GM18873 (cell line): ENCODE data around the gene CACNB1.

ENCODE experiments used
- ATAC-seq: cut with Tn5 transposase; IDR thresholded peaks from one replicate; pipeline ENCODE4 v1.9.1; 2021; ENCODE audit warnings: mild to moderate bottlenecking, moderate library complexity, moderate number of reproducible peaks; ENCODE audit not compliant: unreplicated experiment, low FRiP score

The CACNB1 gene

DNA sequence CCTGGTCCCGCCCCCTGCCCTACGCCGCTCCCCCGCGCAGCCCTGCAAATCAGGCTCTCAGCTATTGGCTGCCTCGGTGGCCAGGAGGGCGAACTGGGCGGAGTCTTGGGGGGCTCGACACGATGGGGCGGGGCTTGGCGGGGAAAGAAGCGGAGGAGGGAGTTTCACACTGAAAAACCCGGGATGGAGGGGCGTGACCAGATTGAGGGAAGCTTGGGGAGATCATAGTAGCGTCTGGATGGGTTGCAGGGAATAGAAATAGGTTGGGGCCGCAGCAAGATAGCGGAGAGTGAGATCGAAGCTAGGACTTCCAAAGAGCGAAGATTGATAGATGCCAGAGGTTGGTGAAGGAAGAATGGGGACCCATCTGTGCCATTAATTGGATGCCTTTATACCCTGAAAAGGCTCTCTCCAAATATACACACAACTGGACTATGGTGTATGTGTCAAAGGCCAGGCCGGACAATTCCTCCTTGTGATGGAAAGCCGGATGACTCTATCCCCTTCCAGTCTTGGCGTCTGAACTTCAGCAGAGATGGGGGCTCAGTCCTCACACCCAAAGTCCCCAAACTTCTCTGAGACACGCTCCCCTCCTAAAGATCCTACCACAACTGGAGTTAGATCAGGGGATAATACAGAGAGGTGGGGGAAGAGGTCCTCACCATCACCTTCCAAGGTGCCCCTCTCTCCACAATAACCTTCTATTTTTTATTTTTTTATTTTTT, 28.7 kb upstream of the CACNB1 start:
- no peak for ATAC-seq

DNA sequence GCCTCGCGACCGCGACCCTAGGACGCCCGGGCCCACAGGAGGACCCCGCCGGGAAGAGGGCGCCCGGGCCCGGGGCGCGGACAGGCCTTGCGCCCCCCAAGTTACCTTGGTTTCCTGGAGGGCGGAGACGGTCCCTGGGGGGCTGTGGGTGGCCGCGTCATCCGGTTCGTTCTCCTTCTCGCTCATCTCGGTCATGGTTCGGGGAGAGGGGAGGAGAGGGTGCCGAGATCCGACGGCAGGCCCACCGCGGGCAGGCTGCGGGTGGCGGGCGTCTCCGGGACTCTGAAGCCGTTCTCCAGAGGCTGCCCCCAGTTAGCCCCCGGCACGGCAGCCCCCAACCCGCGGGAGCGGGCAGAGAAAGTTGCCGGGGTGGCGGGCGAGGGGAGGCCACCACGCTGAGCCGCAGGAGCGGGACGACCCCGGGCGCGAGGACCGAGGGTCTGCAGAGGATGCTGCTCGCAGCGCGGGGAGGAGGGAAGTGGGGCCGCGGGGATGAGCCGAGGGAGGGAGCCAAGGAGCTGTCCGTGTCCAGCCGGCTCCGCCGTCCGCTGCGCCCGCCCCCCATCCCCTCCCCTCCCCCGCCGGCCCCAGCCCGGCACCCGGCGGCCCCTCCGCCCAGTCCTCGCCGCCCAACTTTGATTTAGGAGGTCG, 28.0 kb upstream of the CACNB1 start, which contains the start of gene STAC2:
Gene STAC2, minus strand, starts transcription at position 638 of the 651 bp plus-strand sequence. Its CDS starts 443 bp downstream, at position 195.
- ATAC-seq: no peak

DNA sequence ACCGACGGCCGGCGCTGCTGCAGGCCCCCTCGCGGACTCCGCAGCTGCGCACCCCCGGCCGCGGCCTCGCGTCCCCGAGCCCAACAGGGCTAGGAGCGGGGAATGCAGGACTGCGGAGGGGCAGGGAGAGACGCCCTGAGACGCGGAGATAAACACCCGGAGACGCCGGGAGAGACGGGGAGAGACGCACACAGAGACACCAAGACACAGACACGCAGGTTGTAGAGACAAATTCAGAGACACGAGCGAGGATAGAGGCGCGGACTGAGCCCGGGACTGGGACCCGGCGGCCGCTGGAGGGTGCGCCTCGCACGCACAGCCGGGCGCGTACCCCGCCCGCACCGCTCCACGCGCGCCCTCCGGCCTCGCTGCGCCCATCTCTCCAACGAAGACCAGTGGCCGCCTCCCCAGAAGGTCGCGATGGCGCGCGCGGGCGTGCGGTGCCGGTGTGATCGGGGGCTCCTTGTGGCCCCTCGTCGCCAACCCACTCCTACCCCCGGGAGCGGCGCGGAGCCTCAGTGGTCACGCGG, 27.4 kb upstream of the CACNB1 start:
- ATAC-seq: no peak

DNA sequence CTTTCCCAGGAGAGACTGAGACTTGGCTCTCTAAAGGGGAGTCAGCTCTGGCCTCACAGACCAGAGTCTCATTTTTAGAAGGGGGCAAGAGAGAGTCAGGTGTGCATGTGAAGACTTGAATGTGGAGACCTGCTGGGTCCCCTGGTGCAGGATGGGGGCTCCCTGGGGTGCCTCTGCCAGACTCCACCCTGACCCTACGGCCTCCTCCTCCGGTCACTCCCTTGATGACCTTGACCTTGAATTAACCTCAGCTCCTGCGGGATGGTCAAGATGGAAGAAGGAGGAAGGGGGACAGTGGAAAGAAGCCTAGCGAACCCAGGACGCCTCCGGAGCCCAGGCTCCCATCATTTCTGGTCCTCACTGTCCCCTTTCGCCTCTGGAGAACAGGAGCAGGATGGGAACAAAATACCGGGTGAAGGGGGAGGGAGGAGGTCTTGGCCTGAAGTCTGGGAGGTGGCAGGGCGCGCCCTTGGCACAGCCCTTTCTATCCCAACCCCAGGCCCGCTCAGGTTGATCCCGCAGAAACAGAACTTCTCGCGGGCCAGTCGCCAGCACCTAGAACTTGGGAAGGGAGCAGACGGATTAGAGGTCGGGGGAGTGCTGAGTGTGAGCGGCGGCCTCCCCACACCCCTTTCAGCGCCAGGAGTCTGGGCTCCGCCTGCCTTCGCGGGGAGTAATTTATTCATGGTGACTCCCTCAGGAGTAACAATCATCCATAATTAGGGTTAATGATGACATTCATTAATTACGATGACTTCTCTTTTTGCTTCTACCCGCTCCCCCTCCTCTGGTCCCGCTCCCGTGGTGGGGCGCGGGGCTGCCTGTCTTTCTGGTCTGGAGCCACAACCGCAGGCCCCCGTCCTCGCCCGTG, 26.7 kb upstream of the CACNB1 start:
- no peak for ATAC-seq

DNA sequence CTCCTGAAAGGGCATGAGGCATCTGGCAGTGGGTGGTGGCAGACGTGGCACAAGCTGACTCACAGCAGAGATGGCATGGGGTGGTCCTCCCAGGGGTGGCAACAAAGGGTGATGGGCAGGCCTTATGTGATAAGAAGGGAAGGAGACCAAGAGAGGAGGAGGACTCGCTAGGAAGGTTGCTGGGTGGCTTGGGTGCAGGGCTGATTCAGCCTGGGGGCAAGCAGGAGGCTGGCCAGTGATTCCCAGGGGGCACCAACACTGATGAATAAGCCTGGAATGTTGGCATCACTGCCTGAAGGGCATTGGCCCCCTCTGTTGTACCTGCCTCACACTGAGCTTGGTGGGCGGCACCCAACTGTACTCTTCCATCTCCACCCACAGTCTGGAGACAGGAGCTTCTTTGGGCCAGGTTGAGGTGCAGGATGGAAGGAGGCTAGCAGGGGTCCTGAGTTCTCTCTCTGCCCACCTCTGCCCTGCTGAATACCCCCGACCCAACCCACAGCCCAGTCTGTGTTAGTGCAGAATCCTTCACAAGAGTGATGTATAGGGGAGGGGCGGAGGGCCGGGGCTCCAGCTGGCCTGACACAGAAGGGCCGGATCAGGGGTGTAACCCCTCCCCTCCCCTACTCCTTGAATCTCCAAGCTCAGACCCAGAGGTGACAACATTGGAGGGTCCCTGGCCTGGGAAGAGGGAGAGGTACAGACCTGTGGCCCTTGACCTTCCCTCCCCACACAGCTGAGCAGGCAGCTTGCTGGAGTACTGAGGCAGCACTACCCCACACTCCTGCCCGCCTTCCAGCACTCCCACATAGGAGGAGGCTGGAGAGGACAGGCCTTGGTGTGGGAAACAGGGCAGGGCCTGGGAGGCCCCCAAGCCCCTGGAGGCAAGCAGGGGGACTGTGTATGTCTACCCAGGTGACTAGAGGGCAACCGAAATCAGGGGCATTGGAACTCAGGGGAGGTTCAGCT, 25.7 kb upstream of the CACNB1 start:
- ATAC-seq: no peak

DNA sequence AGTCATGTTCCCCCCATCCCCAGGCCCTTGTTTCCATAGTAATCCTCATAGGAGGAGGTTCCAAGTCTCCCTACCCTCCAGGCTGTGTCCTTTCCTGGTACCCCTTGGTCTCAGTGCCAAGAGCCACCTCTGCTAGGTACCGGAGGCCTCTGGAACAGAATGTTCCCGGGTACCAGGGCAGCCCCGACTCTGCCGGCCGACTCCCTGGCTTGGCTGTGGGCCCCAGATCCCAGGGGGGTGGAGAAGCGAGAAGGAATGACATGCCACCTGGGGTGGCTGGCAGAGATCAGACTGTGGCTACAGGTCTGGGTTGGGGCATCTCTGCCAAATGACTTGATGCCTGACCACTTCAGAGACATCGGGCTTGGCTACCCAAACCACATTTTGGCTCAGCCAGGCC, 24.7 kb upstream of the CACNB1 start:
- no peak for ATAC-seq

DNA sequence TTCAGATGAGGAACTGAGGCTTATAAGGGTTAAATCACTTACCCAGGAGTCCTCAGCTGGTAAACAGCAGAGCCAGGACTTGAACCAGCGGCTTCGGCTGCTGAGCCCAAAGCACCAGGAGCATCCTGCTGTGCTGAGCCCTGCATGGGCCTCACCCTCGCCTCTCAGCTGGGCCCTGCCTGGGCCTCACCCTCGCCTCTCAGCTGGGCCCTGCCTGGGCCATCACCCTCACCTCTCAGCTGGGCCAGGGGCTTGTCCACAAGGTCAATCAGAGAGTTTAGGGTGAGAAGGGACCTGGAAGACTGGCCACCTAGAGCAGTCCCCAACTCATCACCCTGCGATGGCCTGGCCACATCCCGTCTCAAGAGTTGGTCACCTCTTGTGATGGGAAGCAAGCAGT, 24.1 kb upstream of the CACNB1 start:
- ATAC-seq: no peak

DNA sequence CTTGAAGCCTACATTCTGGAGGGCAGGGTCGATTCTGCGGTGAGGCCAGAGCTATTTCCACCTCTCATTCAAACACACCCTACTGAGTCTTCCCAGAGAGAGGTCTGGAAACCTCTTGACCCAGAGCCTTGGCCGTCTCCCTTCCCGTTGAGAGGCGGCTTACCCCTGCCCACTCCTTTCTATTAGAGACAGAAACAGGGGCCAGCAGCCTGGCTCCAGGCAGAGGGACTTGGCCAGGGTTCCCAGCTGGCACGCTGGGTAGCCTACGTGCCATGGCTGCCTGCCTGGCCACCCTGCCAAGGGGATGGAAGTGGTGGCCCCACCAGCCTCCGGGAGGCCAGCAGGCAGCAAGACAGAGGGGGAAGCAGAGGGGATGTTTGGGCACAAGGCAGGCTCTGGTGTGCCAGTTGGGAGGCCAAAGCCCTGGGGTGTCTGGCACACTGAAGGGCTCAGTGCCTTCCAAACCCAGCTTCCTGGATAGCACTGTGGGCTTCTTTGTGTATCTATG, 22.2 kb upstream of the CACNB1 start:
- ATAC-seq: no peak

DNA sequence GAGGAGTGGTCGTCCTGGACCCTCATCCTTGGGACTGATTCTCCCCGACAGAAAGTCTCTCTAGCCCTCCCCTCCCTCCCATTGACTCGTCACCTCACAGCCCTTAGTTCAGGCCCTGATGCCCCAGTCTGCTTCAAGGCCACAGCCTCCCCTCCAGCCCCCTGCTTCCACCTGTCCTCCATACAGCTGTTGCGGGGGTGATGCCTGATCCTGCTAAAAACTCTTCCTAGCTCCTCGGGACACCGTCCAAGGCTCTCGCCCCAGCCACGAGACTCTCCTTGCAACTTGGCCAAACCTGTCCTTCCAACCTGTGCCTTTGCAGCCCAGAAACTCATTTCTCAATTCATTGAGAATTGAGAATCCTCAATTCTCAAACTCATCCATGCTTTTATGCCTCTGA, 21.4 kb upstream of the CACNB1 start:
- ATAC-seq: no peak

DNA sequence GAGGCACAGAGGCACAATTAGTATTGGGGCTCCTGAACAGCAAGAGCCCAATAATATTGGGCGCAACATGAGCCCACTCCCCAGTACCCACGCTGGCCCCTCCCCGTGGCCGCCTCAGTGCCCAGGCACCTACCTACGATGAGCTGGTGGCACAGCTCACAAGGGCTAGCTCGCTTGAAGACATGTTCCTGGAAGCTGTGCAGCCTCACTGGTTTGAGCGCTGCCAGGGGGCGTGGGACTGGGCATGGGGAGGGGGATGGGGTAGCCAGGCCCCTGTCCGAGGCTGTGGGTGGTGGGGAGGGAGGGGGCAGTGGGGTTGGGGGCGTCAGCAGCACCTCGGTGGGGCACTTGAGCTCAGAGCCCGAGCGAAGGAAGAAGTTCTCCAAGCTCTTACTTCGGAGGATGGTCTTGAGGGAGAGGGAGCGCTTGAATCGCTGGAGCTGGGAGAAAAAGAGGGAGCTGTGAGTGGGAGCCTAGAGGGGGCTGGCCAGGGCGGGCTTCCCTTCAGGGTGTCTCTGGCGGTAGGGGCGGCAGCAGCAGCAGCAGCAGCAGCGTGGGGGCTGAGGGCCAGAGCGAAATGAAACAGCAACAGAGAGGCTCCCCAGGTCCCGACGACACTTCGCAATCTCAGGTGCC, 20.4 kb upstream of the CACNB1 start:
- ATAC-seq: no peak

DNA sequence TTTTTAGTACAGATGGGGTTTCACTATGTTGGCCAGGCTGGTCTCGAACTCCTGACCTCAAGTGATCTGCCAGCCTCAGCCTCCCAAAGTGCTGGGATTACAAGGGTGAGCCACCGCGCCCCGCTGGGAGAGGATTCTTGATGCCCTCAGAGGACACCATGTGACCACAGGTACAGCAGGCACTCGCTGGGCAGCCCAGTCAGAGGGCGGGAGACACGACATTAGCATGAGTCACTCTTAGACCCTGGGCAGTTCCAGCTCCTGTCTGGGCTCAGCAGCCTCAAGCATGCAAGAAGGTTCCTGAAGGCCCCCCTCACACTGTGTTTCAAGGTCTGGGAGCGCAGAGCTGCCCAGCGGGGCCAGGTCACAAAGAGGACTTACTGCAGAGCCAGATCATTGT, 16.4 kb upstream of the CACNB1 start:
- ATAC-seq: no peak

DNA sequence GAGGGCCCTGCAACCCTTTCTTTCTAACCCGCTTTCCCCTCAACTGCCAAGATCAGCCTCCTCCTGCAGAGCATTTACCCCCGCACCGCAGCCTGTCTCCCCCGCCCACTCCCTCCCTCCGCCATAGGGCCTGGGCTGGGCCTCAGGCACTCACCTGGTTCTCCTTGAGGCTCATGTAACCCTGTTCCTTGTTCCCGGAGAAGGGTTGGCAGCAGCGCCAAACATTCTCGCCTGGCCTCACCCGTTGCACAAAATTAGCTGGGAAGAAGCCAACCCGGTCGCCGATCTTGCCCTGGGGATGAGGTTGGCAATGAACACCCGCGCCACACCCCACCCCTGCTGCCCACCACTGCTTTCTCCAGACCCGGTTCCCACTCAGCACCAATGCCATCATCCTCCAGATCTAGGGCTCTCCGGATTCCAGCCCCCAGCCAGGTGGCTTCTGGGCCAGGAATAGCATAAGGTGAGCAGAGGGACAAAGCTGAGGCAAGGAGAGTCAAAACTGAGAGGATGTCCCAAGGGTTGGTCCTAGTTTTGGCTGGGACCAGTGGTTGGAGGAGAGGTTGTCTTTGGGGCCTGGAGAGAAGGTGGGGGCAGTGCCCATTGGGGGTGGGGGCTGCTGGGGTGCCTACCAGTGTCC, 15.5 kb upstream of the CACNB1 start:
- no peak for ATAC-seq

DNA sequence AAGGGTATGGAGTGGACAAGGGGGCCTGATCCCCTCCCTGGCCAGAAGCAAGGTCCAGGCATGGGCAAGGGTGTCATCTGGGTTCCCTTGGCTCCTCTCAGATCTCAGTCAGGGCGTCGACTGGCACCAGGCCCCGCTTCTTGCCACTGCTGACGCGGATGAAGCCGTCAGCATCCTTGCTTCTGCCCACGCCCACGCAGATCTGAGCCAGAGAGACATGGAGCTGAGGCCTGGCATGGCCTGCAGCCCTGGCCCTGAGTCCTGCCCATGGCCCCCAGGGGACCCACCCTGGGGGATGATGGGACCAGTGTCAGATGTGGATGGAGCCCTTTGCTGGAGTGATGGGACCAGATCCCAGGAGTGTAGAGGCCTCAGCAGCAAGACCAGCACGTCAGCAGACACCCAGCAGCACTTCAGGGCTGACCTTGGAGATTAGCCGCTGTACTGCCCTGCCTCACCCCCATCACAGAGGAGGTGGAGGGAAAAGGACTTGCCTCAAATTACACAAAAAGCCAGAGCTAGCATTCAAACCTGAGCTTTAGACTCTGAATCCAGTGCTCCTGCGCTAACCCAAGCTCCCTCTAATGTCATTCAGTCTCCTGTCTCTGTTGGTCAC, 14.8 kb upstream of the CACNB1 start:
- ATAC-seq: no peak

DNA sequence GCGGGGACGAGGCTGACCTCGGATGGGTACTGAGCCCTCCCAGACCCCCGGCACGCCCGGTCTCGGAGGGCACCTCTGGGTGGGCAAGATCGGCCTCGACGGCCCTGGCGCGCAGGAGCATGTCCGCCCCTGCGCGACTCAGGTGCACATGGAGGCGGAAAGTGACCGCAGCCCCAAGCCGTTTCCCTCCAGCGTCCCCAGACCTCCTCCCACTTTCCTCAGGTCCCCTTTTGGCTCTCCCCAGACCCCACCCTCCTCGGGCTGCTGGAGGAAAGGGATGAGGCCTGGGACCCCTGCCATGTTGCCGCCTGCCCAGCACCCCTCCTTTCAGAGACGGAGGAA, 12.6 kb upstream of the CACNB1 start:
- no peak for ATAC-seq

DNA sequence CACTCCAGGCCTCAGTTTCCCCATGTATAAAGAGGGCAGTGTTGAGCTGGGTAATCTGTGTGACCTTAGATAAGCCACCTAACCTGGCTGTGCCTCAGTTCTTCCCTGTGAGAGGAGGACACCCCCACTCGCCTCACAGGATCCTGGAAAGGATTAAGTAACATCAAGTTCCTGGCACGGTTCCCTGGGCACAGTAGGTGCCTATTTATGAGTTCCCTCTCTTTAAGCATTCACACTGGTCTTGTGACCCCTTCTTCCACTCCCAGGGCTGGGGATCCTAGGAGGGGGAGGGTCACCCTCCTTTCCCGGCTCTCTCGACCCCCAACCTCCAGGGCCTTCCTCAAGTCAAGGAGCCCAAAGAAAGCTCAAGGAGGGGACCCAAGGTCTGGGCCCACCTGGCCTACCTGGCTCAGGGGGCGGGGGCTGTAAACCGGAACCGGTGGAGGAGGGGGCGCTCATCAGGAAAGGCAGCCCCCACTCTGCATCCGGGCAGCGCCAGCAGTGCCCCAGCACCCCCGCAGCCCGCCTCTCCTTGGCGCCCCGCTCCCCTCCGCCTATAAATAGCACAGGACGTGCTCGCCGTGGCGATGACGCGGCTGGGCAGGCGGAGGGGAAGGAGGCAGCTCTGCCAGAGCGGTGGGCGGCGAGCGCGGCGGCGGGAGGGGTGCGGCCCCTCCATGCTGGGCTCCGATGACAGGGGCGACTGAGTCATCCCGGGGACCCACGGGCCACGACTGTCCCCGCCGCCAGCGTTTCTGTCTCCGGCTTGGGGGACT, 12.0 kb upstream of the CACNB1 start:
- ATAC-seq: no peak

DNA sequence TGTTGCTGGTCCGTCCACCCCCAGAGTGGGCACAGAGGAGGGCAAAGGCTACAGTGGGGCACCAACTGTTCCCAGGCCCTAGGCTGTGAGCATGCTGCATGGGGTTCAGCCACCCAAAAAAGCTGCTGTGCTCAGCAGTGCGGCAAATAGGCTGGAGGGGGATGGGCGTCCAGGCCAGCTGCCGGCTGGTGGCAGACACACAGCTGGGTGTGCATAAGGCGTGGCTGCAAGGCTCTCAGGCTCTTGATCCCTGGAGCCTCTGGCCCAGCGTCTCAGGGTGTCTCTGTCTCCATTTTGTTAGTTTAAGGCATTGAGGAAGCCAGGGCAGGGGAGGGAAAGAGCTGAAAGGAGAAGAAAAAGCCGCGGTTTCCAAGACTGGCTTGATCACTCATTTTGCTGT, 11.4 kb upstream of the CACNB1 start:
- no peak for ATAC-seq

DNA sequence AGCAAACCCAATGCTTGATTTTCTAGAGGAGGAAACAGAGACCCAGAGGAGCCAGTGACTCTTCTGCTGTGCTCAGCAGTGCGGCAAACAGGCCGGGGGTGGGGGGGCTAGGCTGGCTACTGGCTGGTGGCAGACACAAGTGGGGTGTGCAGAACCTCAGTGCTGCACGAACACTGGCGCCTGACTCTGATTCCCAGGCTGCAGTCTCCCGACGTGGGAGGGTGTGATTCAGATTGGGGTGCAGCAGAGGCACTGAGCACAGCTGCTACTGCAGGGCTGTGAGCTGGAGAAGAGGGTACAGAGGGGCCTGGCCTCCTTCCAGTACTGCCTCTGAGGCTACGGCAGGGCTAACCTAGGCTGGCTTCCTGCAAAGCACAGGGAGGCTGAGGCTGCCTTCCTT, 10.7 kb upstream of the CACNB1 start:
- no peak for ATAC-seq

DNA sequence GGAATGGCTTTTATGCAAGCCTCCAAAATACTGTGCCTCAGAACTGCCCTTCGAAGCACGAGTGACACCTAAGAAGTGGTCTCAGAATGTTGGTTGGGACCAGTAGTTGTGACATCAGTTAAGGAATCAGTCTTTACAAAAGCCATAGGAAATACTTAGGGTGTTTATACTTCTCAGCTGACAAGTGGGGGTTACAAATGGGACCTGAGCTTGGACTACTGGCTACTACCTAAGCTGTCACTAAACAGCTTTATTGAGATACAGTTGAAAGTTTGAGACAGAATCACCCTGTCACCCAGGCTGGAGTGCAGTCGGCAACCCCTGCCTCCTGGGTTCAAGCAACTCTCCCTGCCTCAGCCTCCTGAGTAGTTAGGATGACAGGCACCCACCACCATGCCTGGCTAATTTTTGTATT, 7.7 kb upstream of the CACNB1 start:
- no peak for ATAC-seq
